IPS-NIHi11 (cell line): ENCODE results near the gene NCAPD3.

Experiments
- DNase-seq: peaks from one replicate; pipeline ENCODE4 v3.0.0; 2012; ENCODE audit warnings: mixed read lengths, low spot score

NCAPD3 gene

DNA sequence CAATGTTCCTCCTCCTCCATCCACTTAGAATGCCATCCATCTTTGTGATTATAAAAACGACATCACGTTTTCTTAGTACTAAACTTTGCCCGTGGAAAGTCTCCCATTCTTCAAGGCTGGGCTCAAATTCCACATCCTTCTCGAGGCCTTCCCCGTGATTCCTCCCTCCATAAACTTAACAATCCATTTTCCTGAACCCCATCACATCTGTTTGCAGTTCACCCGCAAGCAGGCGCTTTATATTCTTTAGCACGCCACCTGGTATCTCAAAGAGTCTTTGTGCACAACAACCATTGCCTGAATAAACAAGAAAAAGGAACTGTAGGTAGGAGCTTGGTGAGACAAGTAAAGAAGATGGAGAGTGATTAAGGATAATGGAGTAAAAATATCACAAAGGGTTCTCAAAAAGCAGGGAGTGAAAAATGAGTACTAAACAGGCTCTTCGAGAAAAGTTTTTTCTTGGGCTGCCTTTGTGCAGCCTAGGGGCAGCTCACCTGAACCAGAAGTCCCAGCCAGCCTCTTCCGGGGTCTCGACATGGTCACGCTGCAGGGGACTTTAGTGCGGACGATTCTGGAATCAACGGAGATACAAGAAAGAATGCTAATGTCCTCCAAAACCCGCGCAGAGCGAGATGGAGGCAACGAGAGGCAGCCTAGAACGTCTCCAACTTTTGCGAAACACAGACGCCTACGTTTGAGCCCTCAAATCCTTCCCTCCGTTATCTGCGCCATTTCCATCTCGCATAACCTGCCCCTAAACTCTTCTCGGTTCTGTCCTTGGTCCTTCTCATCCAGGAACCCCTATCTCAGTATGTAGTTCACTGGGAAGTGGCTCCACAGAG lies 28.8 kb upstream of the NCAPD3 start:
- DNase-seq = peak; percentile 47

DNA sequence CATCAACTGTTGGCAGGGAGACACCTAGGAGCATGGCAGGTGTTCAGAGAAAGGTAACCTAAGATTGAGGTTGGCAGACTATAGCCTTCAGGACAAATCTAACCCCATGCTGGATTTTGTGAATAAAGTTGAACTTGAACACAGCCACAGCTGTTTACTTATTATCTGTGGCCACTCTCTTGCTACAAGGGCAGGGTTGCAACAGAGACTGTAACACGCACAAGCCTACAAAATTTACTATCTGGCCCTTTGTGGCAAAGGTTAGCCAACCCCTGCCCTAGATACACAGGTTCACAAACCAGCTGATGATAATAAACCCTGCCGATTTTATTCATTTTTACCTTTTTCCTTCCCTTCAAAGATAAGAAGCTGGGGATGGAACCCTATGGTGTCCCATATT lies 26.9 kb upstream of the NCAPD3 start:
- DNase-seq = no peak

DNA sequence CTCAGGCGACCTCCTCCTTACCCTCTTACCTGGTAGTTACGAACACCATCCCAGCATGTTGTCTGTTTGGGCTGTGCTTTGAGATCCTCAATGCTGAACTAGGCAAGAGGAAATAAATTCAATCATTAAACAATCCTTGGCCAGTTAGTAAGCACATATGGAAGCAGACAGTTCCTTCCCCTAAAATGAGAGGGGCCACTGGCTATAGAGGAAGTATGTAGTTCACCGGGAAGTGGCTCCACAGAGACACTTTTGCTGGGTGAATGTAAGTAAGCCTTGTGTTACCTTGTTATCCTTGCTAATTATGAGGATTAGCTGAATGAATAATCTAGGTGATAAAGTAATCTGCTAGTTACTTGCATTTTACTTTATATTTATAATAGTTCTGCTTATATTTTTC lies 26.5 kb upstream of the NCAPD3 start:
- DNase-seq = no peak

DNA sequence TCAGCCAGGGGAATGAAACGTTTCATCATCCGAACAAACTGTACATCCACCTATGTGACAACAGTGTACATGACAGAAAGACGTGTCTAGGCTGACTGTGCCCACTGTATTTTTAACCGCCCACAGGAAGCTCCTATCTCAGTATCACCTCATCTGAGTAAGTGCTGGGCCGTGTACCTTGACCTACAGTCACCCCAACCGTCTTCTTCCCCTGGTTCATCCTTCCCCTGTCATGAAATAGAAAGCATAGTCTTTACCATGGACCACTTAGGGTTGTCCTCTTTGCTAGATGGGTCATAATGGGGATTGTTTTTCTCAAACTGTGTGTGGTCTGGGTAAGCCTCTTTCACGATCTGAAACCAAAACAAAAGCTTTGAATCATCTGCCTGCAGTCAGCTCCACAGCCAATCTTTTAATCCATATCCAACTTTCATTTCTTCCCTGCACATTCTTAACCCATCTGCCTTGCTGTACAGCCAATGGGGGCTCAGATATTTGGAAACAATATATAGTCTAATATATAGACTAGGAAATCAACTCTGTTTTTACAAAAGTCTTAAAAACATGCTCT lies 25.2 kb upstream of the NCAPD3 start:
- DNase-seq = no peak

DNA sequence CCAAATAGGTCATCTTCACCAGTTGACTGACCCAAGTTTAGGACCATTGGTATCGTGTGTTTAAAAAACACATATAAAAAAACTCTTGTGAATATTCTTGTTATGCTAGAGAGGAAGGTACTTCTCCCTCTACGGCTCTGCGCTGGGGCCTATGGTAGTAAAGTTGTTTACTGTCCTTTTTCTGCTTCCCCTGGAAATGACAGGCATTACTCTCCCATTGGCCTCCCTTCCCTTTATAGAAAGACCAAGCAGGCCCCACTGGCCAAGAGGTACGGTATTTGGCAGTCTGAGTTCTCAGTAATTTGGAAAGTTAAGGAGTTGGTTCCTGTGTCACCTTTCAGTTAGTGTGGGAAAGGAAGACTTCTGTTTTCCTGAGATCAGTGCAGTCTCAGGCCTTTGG lies 22.9 kb upstream of the NCAPD3 start:
- no peak for DNase-seq

DNA sequence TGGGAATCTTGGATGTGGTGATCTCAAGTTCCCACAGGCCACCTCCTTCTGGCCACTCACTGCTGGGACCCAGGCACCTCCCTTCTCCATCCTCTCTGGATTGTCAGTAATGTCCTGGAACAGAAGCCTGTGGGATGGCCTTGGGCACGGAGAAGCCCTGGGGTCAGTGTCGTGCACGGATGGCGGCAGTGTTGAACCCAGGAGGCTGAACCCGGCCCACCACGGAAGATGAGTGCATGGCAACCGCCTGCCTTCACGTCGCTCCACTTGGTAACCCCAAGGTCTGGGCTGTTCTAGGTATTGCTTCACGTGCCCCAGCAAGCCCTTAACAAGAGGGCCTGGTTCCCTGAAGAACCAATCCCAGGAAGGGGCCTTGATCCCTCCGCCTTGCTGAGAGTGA lies 22.3 kb upstream of the NCAPD3 start:
- no peak for DNase-seq

DNA sequence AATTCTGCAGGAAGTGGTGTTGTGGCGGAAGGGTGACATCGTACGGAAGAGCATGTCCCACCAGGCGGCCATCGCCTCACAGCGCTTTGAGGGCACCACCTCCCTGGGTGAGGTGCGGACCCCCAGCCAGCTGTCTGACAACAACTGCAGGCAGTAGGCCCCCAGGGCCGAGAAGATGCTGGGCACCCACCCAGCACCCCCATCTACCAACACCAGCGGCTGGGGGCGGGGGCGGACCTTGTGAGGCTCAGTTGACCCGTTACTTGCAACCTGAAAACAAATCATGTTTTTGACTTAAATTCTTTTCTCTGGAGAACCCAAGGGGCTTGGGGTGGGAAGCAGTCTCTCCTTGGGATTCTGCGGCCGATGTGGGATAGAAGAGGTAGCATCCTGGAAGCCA lies 21.7 kb upstream of the NCAPD3 start:
- DNase-seq = no peak

DNA sequence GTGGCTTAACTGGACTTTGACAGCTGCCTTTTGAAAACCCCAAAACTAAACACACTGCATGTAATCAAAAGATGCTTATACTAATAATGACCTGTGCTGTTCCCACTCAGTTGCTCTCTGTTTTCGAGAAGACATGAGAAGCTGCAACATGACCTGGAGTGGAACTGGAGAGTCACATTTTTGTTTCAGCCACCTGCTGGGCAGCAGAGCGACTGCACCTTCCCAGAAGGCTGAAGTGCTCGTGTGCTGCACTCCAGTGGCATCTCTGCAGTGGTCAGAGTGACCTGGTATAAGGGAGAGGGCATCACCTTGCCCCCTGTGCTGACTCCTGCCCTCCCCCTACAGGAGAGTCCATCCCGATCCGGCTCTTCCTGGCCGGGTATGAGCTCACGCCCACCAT lies 20.8 kb upstream of the NCAPD3 start:
- peak; percentile 53 for DNase-seq

DNA sequence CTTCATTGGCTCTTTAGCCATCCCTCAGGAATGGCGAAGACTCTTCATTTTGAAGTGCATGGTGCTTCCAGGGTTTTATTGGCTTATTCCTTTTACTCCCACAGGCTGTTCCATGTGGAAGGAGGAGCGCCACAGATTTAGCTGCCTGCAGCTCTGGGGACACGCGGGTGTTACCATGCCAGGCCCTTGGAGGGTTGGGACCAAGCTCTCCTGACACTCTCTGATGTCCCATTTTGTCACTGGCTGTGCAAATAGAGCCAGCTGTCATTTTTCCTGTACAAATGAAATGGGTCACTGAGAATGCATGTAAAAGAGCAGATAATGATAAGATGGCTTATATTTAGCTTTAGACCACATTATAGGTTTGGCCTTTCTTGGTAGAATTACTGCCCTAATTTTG lies 20.1 kb upstream of the NCAPD3 start:
- no peak for DNase-seq

DNA sequence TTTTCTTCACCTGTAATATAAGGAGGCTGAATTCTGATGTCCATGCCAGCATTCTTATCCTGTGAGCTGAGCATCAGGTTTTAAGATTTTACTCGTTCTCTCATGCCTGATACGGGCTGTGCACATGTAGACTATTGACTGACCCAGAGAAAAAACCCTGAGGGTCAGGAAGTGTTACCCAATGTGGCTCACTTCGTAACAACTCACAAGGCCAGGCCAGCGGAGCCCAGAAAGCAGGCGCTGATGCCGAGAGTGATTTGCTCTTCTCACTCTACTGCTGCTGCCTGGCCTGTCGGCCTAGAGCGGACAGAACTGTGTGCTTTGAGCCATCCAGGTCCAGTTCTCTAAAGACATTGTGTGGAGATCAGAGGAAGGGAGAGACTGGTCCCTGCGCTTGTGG lies 18.6 kb upstream of the NCAPD3 start:
- DNase-seq = no peak

DNA sequence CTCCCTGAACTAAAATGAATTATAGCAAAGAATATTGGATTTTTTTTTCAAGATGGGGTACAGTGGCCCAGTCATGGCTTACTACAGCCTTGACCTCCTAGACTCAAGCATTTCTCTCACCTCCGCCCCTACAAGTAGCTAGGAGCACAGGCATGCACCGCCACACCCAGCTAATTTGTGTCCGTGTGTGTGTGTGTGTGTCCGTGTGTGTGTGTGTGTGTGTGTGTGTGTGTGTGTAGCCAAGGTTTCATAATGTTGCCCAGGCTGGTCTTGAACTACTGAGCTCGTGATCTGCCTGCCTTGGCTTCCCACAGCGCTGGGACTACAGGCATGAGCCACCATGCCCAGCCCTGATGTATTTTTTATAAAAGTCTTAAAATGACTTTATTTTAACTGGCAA lies 16.8 kb upstream of the NCAPD3 start:
- DNase-seq = no peak

DNA sequence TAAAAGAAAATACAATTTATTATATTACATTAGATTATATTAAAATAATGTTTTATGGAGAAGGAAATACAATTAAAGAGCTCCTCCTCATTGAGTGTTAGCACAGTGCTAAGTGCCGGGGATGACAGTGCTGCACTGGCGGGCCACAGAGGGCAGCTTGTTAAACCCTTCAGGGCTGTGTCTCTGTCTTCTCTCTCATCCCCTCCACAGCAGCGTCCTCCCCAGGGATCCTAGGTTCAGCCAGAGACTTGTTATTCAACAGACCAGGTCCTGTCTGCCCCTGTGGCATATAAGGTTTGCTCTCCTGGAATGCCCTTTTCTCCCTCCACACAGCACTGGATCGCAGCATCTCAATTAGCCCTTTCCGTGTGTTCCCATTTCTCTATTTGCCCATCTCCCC lies 15.2 kb upstream of the NCAPD3 start:
- DNase-seq = no peak

DNA sequence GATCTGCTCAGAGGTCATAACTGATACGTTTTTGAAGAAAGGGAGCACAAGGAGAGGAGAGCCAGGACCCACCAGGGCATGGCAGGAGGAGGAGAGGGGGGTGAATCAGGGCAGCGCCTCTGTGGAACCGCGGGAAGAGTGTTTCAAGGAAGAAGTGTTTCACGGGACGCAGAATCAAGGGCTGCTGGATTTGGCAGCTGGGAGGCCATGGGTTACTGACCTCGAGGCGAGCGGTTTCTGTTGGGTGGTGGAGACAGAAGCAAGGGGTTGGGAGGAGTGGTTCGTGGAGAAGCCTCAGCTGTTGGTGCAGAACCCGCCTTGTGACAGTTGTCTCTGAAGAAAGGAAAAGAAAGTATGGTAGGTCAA lies 13.8 kb upstream of the NCAPD3 start:
- DNase-seq = no peak

DNA sequence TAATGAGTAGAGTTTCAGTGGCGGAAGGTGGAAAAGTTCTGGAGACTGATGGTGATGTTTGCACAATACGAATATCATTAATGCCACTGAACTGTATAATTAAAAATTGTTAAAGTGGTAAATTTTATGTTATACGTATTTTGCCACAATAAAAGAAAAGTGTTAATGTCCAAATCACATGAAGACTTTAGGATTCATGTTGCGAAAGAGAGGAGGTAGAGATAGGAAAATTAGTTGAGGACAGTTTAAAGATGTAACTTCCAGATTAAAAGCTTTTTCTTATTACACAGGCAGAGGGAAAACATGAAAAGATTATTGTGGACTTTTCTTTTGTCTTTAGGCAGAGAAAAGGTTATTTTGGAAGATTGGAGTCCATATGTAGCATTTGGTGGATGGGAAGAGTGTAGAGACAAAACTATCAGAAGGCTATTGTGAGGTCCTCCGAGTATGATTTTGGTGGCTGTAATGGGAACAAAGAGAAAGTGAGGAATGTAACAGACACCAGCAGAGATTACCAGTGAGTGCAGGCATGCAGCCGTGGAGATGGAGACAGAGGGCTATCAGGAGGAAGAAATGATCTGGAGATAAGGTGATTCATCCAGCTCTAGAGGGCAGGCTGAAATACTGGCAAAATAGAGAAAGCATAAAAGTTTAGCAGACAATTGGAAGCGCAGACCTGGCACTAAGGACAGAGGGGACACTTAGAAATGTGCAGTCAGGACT lies 13.2 kb upstream of the NCAPD3 start:
- DNase-seq = no peak

DNA sequence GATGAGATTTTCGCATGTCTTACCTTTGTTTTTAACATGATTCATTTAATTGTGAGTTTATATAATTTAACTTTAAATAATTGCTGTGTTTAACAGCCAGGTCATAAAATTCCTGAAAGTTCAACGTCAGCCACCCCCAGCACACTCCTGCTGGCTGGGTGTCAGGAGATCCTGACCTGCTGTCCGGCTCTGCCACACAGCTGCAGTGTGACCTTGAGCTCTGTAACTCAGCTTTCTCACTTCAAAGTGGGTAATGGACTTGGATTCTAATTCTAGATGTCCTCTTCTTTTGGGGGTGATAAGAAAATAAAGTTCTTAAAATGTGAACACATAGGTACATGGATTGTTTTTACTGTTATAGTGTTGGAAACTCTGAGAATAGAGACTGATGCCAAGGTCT lies 11.6 kb upstream of the NCAPD3 start:
- no peak for DNase-seq

DNA sequence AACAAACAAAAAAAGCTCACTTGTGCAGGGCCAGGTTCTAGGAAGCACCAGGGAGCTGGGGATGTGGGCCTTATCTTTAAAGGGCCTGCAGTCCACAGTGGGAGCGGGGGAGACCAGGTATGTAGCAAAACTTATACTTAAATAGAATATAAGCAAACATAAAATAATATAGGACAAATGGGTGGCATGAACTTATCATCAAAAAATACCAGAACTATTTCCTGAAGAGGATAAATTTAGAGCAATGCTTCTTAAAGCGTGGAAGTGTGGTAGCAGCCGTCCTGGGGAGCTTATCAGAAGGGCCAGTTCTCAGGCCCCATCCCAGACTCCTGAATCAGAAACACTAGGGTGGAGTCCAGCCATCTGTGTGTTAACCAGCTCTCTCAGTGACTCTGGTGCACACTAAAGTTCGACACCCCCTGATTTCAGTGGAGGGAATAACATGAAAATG lies 10.0 kb upstream of the NCAPD3 start:
- DNase-seq = no peak

DNA sequence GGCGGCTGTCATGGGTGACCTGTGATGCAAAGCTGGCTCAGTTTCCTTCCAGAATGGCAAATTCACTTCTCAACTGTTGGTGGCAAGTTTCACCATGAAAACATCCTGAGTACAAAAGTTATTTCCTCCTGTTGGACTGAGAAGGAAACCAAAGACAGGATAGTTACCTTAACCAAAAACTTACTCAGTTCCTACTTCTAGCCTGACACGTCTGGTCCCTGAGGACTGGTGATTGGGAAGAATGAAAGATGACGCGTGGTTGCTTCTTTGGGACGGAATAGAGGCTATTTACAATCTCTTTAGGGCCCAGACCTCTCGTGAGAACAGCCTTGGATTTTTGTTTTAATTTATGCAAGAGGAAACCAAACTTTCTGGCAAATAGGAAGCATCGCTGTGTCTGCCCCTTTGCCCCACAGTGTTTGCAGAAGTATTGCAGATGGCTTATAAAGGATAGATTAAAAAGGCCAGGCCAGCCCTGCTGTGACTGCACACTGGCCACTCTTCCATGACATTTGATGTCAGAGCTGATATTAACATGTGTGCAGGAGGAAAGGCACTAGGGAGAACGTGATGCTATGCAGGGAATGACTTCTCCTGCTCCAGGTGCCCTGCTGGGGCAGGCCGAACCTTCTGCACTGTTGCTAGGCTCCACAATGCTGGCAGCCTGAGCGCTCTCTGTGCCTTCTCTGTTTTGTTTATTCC lies 8.3 kb upstream of the NCAPD3 start:
- no peak for DNase-seq

DNA sequence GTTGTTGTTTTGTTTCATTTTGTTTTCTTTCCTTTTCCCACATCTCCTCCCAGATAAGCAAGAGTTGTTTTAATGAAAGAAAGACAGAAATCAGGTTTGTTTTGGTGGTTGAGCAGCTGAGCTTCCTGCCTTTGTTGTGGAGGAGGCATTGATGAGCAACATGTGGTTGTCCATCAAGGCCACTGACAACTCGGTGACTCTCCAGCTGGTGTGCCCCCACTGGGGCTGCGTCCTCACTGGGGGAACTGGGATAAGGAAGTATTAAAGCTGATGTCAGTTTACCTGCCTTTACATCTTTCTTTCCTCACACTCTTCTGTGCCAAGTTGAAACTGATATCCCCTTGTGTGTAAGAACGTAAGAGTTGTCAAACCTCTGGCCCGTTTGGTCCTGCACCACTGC lies 6.6 kb upstream of the NCAPD3 start:
- no peak for DNase-seq

DNA sequence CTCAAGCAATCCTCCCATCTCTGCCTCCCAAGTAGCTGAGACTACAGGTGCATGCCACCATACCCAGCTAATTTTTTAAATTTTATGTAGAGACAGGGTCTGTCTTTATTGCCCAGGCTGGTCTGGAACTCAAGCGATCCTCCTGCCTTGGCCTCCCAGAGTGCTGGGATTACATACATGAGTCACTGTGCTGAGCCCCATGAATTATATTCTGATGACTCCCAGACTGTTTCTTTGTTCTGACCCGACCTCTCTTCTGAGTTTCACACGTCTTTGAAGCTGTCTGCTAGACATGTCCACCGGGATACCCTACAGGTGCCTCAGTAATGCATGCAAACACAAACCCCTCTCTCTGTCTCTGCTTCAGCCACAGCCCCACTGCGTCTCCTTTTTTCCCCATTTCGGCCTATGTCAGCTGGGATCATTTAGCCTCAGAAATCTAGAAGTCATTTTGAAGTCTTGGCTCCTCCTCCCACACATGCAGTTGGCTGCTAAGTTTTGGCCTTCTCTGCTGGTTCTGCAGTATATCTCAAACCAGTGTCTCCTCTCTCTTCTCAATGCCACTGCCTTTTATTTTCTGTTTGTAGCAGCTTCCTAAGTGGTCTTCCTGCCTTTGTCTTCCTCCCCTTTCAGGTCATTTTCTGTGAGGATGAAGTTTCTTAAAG lies 5.5 kb upstream of the NCAPD3 start:
- DNase-seq = no peak

DNA sequence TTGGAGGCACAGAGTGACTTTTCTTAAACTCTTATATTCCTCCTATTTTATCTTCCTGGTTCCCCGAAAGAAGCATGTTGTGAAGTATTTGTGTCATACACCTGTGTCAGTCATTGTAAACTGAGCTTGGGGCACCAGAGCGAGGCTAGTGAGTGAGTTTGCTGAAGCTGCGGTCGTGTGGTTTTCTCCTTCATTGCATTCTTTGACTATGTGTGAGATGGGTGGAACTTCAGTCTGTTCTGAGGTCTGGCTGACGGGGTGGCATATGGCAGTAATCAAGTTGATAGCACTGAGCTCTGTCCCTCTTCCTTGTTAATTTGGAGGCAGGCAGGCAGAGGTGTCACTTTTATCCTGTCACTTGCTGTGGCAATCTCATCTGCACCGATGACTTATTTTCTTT lies 4.9 kb upstream of the NCAPD3 start:
- DNase-seq = no peak

DNA sequence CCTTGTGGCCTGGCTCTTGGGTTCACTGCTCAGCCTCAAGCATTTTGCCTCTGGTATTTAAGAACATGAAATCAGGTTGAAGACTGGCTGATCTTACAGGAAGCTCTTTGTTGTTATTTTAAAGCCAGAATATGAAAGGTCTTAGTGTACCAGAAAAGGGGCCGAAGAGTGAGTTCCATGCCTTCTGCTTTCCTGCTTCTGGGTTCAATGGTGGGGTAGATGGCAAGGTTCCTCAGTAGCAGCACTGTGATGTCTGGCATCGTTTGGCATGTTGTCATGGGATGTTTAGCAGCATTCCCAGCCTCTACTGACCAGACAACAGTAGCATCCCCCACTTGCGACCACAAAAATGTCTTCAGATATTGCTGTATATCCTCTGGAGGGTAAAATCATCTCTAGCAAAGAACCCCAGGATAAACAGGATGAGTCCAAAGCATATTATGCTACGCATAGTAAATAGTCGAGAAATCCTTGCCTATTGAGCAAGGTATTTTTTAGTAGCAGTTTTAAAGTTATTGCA lies 3.1 kb upstream of the NCAPD3 start:
- DNase-seq = no peak
